ENCODE results near the gene ZNF330.

Gene ZNF330

GRCh38 chr4:141192564-141192963 is 28.1 kb upstream of the ZNF330 start:
- H3K4me3 ChIP-seq (replicated peaks in 1 of 2; ENCODE audit: low read depth in 2 of 2, low read length in 2 of 2): no peak overlapping the region
- no peak for DNase-seq (ENCODE audit: low read depth in 2 of 2)
- no peak for TF ChIP-seq CTCF (IDR thresholded peaks at IDR 0.05; ENCODE audit: low read depth, low read length)

DNA sequence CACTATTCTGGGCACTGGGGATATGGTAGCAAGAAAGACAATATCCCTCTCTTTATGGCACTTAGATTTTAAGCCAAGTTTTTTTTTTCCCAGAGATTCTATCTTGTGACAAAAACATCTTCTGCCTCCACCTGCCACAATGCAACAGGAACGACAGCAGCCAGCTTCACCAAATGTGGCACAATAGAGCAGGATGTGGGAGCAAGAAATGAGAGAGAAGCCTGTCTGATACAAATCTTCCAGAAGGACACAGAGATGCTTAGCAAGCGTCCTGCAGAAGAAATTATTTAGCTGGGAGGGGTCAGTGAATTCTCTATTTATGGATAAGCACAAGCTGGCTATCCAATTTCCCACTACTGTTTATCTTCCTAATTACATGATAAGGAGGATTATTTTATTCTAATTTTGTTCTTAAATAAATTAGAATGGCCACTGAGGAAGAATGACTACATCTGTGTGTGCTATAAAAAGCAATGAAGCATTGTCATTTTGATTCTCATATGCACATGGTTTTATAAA is 27.1 kb upstream of the ZNF330 start:
- DNase-seq (ENCODE audit: low read depth in 2 of 2): no peak
- no peak for TF ChIP-seq CTCF (IDR thresholded peaks at IDR 0.05; ENCODE audit: low read depth, low read length)
- no peak overlapping the region for H3K4me3 ChIP-seq (replicated peaks in 1 of 2; ENCODE audit: low read depth in 2 of 2, low read length in 2 of 2)

DNA sequence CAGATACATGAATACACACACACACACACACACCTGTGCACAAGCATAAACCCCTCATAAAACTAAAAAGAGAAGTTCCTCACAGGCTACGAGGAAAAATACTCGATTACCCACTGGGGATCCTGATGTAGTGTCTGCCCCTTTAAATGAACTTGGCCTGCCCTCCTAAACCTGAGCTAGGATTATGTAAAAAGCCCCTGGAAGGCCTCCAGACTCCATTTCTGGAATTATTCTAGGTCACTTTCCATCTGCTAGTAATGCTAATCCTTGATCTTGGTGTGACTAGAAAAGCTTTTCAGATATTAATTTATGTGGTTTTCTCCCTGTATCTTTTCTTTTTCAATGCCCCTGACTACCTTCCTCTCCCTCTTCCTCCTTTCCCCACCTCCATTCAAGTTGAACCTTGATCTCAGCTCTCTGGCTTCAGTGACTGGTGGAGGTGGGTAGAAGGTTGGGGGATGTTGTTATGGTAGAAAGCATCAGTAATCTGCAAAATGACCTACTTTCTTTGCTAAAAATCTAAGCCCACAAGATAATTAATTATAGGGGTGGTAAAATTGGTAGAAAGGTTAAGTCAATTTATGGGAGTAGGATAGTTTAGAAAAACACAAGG is 25.5 kb upstream of the ZNF330 start:
- DNase-seq (ENCODE audit: low read depth in 2 of 2): no peak
- no peak overlapping the region for H3K4me3 ChIP-seq (replicated peaks in 1 of 2; ENCODE audit: low read depth in 2 of 2, low read length in 2 of 2)
- no peak for TF ChIP-seq CTCF (IDR thresholded peaks at IDR 0.05; ENCODE audit: low read depth, low read length)

DNA sequence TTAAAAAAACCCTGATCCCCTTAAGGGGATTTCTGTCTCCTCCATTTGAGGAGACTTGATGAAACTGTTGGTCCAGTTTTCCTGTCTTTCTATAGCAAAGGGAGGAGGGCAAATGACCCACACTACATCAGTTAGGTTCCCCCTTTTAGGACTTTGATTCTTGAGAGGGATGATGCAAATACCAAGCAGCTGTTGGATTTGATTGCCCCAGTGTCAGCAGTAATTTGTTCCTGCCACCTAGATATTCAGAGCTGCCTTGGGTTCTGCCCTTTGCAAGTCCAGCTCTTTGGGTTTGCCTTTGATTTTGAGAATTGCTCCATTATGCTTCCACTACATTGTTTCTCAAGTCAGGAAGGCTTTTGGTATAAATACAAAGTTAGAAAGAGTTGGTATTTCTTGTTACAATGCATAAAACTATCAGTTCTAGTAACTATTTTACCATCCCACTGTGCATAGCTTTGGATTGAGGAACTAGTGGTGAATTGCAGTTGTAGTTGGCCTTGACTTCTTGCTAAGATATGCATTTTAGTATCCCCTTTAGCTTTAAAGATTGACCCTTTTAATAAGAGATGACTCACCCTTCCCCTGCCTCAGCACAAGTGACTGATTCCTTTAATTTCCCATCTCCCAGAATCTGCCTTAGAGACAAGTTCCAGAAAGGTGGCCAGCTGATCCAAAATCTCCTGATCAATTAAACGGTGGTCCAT is 24.3 kb upstream of the ZNF330 start:
- no peak for DNase-seq (ENCODE audit: low read depth in 2 of 2)
- TF ChIP-seq CTCF (IDR thresholded peaks at IDR 0.05; ENCODE audit: low read depth, low read length): no peak
- no peak overlapping the region for H3K4me3 ChIP-seq (replicated peaks in 1 of 2; ENCODE audit: low read depth in 2 of 2, low read length in 2 of 2)

- no peak for TF ChIP-seq CTCF (IDR thresholded peaks at IDR 0.05; ENCODE audit: low read depth, low read length)
- no peak overlapping the region for H3K4me3 ChIP-seq (replicated peaks in 1 of 2; ENCODE audit: low read depth in 2 of 2, low read length in 2 of 2)
- no peak for DNase-seq (ENCODE audit: low read depth in 2 of 2)
Measured at GRCh38 chr4:141207961-141208360, 12.7 kb upstream of the ZNF330 start.

DNA sequence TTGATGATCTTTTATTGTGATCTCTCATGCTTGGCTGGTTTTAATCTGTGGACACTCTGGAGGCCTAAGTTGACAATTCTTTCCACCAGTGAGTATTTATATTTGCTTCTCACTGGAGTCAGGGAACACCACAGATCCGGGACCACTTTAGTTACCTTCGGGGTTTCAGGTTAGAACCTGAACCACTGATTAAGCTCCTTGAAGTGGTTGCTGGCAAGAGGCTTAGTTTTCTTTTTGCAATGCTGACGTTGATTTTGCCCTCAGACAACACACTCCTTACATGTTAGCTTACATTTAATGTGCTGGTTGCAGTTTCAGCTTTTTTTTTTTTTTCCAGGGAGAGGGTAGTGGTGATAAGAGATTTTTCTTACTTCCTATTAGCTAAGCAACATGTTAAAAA is 10.5 kb upstream of the ZNF330 start:
- no peak overlapping the region for H3K4me3 ChIP-seq (replicated peaks in 1 of 2; ENCODE audit: low read depth in 2 of 2, low read length in 2 of 2)
- no peak for TF ChIP-seq CTCF (IDR thresholded peaks at IDR 0.05; ENCODE audit: low read depth, low read length)
- DNase-seq (ENCODE audit: low read depth in 2 of 2): no peak
